GM12891 (cell line): ENCODE results near the gene NAV2.

ENCODE experiments used
- POLR2A ChIP-seq: IDR thresholded peaks from 2 replicates; pipeline ENCODE4 v1.6.1; 2011; ENCODE audit warnings: low read depth, low read length, control low read depth
- POLR2AphosphoS5 ChIP-seq: IDR thresholded peaks from 2 replicates; pipeline ENCODE4 v1.6.1; 2011; ENCODE audit warnings: low read depth, low read length, control low read depth
- SPI1 ChIP-seq: IDR thresholded peaks from 2 replicates; pipeline ENCODE4 v1.6.1; 2011; ENCODE audit warnings: low read depth, low read length, control low read depth
- TAF1 ChIP-seq: IDR thresholded peaks from 2 replicates; pipeline ENCODE4 v1.6.1; 2011; ENCODE audit warnings: low read depth, low read length, control low read depth

DNA sequence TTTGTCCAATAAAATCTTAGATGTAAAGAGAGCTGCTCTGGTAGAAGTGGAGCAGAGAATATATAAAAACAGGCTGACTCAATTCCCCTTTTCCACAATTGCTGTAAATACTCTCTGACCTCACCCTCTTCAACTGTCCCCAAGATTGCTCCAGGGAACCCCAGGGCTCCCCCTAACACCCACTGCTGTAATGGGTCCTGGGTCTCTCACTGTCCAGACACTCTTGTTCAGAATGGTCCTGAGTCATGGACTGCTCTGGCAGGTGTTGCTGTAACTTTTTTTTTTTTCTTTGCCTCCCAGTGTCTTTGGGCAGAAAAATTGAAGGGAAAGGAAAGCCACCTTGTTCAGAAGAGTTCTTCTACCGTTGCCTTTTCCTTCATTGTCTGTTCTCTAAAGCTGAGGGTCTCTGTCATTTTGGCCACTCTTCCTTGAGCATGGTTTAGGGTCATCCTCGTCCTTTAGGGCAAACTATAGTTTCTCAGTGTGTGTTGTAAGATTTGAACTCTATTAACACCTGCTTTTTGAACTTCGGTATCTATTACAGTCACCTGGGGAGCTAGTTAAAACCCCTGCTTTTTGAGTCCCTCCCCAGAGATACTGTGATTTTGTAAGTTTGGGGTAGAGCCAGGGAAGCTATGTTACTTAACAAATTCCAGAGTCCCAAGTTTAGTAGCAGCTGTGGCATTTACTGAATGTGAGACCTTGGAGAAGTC is 209.5 kb downstream of the NAV2 start:
- TF ChIP-seq POLR2AphosphoS5, result no peak
- no peak for TF ChIP-seq POLR2A
- no peak for TF ChIP-seq SPI1
- no peak for TF ChIP-seq TAF1
